GM18517 (cell line): Measurements from ENCODE around the gene UTP11.
"Not testable (repeated sequence)": the region's sequence is repeated elsewhere in the genome, so short reads cannot be mapped to it uniquely, and the experiment has no call there.

Experiments
- ATAC-seq: cut with Tn5 transposase; IDR thresholded peaks from one replicate; pipeline ENCODE4 v1.9.1; 2021; ENCODE audit warnings: mild to moderate bottlenecking, moderate library complexity; ENCODE audit not compliant: unreplicated experiment

UTP11 gene, protein sequence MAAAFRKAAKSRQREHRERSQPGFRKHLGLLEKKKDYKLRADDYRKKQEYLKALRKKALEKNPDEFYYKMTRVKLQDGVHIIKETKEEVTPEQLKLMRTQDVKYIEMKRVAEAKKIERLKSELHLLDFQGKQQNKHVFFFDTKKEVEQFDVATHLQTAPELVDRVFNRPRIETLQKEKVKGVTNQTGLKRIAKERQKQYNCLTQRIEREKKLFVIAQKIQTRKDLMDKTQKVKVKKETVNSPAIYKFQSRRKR

DNA sequence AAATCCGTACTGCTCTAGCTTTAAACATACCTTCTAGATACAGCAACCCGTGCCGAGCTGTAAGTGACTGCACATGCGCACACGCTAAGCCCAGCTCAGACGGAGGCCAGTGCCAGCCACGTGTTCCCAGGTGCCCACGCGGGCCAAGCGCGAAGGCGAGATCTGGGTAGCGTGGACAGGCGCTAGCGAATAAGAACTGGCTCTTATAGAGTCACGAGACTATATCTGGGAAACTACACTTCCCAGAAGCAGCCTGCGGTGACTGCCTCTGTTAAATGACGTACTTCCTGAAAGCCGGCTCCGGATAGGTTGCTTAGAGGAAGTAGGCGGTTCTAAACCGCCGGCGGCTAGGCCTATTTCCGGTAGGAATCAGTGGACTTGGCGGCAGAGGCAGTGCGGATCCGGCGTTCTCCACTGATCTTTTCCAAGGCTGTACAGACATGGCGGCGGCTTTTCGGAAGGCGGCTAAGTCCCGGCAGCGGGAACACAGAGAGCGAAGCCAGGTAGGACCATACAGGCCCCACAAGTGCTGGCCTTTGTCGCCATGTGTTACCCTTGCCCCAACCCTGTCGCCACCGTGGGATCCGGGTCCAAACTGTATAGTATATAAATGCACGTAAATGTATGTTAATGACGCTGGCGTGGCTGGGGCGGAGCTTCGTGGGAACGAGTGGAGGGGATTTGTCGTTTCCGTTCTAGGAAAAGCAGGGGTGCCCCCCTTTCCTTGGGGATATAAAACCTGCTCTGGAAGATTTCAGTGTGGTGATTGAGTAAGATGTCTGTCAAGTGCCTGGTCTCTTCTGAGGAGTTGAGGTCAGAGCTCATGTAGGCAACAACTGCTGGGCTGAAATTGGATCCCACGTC, at the start of gene UTP11:
TSS of gene UTP11 (plus strand) at position 372 of the 864 bp plus-strand sequence. CDS start at position 441, 69 bp downstream.
- ATAC-seq = peak; percentile 93

- not testable (repeated sequence) for ATAC-seq
These were observed 48.4 kb upstream of the UTP11 start for GRCh38 chr1:37964106-37964505.

GRCh38 chr1:37965301-37965700, 47.2 kb upstream of the UTP11 start:
- no peak for ATAC-seq

DNA sequence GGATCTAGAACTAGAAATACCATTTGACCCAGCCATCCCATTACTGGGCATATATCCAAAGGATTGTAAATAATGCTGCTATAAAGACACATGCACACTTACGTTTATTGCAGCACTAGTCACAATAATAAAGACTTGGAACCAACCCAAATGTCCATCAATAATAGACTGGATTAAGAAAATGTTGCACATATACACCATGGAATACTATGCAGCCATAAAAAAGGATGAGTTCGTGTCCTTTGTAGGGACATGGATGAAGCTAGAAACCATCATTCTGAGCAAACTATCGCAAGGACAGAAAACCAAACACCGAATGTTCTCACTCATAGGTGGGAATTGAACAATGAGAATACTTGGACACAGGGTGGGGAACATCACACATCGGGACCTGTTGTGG, 38.9 kb upstream of the UTP11 start:
- ATAC-seq = not testable (repeated sequence)

DNA sequence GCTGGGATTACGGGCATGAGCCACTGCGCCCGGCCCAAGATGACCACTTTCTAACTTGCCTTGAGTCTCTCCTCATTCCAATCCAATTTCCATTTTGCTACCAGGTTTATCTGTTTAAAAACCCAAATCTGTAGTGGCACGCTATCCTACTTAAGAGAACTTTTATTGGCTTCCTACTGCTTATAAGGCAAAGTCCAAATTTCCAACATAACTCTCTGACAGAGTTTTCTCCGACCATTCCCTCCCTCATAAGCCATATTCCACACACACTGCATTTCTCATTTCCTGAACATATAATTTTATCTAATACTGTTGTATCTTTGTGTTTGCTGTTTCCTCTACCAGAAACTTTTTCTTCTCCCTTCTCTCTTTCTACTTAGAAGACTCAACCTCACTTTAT, 38.0 kb upstream of the UTP11 start:
- ATAC-seq = no peak

DNA sequence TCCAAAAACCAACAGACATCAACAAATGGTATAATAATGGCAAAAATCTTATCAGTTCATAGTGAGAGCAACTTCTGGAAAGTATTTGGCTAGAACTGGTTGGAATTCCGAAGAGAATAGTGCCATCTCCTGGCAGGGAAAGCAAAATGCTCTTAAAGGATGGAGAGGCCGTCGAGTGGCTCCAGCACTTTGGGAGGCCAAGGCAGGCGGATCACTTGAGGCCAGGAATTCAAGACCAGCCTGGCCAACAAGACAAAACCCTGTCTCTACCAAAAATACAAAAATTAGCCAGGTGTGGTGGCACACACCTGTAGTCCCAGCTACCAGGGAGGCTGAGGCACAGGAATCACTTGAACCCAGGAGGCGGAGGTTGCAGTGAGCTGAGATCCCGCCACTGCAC, 37.5 kb upstream of the UTP11 start:
- ATAC-seq = not testable (repeated sequence)

GRCh38 chr1:37978541-37978940, 34.0 kb upstream of the UTP11 start:
- no peak for ATAC-seq

DNA sequence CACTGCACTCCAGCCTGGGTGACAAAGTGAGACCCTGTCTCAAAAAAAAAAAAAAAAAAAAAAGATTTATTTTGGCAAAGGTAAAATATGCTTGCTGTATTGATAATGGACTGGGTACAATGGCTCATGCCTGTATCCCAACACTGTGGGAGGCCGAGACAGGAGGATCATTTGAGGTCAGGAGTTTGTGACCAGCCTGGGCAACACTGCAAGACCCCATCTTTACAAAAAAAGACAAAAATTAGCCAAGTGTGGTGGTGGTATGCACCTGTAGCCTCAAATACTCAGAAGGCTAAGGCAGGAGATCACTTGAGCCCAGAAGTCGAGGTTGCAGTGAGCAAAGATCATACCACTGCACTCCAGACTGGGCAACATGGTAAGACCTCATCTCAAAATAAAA, 29.0 kb upstream of the UTP11 start:
- ATAC-seq = no peak

DNA sequence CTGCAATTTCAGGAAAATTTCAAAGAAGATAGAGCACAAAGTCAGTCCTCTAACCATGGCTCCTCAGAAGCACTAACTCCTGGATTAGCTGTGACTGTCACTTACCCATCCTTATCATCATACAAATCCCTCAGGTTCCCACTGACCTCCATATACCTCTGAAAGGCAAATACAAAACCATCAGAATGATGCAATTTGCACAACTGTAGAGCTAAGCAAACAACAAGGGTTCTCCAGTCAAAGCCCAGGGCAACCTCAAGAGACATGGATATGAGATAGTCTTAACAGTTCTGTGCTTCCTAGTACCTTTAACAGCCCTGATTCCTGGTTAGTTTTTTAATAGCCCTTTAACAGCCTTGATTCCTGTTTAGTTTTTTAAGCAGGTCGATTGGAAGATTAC, 24.9 kb upstream of the UTP11 start:
- no peak for ATAC-seq

DNA sequence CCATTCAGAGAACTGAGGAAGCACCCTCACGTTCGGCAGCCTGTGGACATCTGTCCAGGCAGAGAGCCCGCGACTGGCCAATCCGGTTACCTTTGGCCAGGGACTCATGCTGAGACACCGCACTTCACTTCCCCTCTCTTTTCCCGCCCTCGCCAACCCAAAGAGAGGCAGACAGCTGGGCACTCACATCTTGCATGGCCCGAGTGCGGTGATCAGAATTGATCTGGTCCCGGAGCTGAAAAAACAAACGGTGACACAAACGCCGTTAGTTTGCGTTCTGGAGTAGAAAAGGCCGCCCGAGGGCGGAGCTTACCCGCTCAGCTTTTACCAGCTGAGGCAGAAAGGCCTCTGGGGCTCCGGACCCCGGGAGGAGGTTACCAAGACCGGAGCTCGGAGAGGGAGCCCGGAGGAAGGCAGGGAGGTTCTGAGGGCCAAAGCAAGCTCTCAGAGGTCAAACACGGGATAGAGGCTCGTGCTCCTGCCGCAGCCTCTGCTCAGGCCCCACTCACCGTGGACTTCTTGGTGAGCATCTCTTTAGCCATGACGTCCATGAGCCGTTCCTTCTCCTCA, 23.1 kb upstream of the UTP11 start:
- ATAC-seq = peak; percentile 37

DNA sequence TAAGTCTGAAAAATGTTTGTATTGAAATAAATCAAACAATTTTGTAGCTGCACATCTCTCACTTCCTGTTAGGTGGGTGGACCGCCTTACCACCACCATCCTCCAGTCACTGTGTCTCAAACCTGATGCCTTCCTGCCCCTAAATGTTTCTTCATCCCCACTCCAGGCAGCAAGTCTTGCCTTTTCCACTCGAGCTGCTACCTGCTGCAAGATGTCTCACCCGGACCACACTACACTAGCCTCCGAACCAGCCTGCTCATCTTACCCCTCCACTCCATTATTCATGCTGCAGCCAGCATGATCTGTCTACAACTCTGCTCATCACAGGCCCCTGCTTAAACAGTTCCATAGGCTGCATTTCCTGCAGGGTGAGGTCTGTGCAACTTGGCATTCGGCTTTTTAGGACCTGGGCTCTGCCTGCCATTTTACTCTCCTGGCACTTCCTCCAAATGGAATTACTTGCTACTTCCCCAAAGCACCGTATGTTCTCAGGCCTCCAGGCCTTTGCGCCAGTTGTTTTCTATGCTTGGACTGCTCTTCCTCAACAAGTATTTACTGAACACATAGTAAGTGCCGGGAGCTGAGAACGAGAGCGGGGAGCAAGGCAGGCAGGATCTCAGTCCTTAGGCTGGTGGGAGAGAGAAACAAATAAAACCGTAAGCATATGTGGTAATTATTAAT, 17.5 kb upstream of the UTP11 start:
- no peak for ATAC-seq

- ATAC-seq = no peak
These were observed 16.7 kb upstream of the UTP11 start for GRCh38 chr1:37995751-37996345.

DNA sequence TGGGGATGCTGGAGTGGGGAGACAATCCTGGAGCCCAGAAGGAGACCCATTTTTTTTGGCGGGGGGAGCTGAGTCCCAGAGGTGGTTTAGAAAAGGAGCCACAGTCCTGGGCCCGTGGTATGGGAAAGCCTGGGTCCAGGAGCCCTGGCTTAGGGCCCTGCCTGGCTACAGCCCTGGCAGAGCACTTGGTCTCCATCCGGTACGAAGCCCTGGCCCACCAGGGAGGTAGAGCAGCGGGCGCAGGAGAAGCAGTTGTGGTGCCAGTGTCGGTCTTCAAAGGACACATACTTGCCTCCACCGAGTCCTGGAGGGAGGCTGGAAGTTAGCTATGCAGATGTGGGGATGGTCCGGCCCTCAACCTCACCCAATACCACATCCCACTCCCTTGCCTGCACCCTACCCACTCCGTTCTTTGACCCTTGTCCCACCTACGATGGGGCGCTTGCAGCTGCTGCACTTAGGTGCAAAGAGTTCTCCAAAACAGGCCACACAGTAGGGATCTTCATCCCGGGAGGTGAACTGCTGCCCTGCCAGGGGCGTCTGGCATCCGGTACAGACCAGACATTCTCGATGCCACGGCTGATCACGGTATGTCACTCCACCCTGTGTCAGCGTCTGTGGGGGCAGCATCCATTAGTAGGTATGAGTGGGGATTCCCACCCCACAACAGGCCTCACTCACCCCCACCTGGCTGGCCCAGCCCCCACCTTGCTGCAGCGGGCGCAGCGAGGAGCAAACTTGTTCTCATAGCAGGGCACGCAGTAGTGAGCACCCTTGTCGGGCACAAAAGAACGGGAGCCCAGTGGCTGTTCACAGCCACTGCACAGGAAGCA, 15.1 kb upstream of the UTP11 start:
- ATAC-seq = no peak

DNA sequence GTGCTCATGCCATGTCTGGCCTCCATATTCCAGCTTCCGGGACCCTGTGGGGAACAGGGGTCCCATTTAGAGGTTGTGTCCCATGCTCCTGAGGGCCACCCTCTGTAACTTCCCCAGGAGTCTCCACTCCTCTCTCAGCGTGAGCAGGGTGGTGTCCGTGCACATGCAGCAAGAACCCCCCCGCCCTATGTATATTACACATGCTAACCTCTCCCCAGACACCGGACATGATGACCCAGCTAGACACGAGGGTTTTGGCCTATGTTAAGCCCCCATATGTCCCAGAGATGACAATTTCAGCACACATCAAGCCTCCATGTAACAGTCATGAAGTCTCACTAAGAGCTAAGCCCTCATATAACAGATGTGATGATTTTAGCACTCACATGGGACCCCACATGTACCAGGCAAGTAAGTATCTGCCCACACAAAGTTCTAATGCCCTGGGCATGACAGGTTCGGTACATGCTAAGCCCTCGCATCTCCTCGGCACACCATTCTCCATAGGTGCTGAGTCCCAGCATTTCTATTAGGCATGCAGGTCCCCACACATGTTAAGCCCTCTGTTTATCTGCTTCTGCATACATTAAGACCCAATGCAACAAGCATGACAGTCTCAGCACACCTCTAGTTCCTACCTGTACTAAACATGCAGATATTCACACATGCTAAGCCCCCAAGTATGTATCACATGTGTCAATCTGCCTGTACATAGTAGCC, 14.3 kb upstream of the UTP11 start:
- ATAC-seq = no peak

GRCh38 chr1:37998913-37999429, 13.6 kb upstream of the UTP11 start:
- ATAC-seq = no peak

GRCh38 chr1:37999430-38000232, 12.9 kb upstream of the UTP11 start:
- no peak for ATAC-seq

- no peak for ATAC-seq
These were observed 12.4 kb upstream of the UTP11 start for GRCh38 chr1:38000233-38000528.
